GM12873 (cell line): ENCODE measurements around the gene CCDC192.

Experiments used
- CTCF ChIP-seq: IDR thresholded peaks from 2 replicates; pipeline ENCODE4 v1.5.1; 2012; ENCODE audit warnings: low read depth, mild to moderate bottlenecking, moderate library complexity, low read length, control low read depth; ENCODE audit not compliant: insufficient read depth; ENCODE audit errors: missing control alignments

CCDC192 gene

GRCh38 chr5:127705120-127705892 lies 2.1 kb downstream of the CCDC192 start:
- no peak for TF ChIP-seq CTCF

- TF ChIP-seq CTCF = no peak
These were observed 3.5 kb downstream of the CCDC192 start for GRCh38 chr5:127706691-127707090.

- TF ChIP-seq CTCF = no peak
These were observed 4.0 kb downstream of the CCDC192 start for GRCh38 chr5:127707209-127707608.

- TF ChIP-seq CTCF = no peak
These were observed 15.0 kb downstream of the CCDC192 start for GRCh38 chr5:127718181-127718580.

GRCh38 chr5:127723571-127723970 lies 20.4 kb downstream of the CCDC192 start:
- no peak for TF ChIP-seq CTCF

GRCh38 chr5:127725673-127726072 lies 22.5 kb downstream of the CCDC192 start:
- no peak for TF ChIP-seq CTCF

- TF ChIP-seq CTCF = no peak
These were observed 29.8 kb downstream of the CCDC192 start for GRCh38 chr5:127732963-127733362.
